Erythroblast (primary cell): ENCODE measurements around the gene BORCS8.

Source experiments
- GATA1 ChIP-seq: IDR thresholded peaks from 2 replicates; pipeline ENCODE4 v1.6.1; 2011; ENCODE audit warnings: low read depth, mild to moderate bottlenecking, control low read depth, low read length, moderate library complexity
- POLR2A ChIP-seq: IDR thresholded peaks from 2 replicates; pipeline ENCODE4 v1.6.1; 2011; ENCODE audit warnings: mild to moderate bottlenecking, low read length

DNA sequence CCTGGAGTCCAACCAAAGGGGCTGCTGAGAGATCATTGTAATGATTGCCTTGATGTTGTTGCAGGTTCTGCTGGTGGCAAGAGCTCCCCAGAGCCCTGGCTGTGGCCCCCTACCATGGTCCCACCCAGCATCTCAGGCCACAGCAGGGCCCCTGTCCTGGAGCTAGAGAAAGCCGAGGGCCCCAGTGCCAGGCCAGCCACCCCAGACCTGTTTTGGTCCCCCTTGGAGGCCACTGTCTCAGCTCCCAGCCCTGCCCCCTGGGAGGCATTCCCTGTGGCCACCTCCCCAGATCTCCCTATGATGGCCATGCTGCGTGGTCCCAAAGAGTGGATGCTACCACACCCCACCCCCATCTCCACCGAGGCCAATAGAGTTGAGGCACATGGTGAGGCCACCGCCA lies 35.3 kb upstream of the BORCS8 start:
- no peak for TF ChIP-seq POLR2A
- TF ChIP-seq GATA1, result no peak
